GM12874 (cell line): ENCODE measurements around the gene BICD1.

Experiments
- CTCF ChIP-seq: IDR thresholded peaks from 2 replicates; pipeline ENCODE4 v1.5.1; 2011; ENCODE audit warnings: low read depth, mild to moderate bottlenecking, control low read depth, low read length, moderate library complexity; ENCODE audit not compliant: insufficient read depth

The BICD1 gene

GRCh38 chr12:32303174-32303549 is 196.5 kb downstream of the BICD1 start:
- no peak for TF ChIP-seq CTCF

DNA sequence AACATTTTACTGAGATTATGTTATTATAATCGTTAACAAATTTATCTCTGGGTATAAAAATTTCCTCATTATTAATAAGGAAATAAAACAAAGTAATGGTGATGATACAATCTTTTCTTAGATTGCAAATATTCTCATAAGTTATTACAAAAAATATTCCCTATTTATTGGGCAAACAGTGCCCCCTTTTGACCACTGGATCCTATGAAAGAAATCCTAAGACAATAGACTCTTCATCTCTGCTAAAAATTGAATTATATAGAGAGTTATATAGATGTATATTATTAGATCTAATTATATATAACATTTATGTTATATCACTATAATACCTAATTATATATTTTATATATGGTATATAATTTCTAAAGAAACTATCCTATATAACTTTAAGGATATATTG is 198.5 kb downstream of the BICD1 start:
- no peak for TF ChIP-seq CTCF

DNA sequence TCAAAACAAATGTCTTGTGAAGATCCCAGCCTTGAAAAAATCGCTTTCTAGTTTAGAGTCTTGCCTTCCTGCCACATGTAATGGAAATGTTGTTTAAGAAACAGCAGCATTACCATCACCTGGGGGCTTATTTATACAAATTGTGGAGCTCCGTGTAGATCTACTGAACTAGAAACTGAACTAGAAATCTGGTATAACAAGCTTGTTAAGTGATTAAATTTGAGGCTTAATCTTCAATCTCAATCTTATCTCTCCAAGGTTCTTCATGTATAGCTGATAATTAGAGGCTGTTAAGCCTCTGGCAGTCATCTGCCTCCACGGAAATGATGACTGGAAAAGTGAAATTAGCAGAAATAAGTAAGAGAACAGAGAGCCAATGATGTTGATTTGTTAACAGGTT is 200.7 kb downstream of the BICD1 start:
- TF ChIP-seq CTCF, result no peak

- no peak for TF ChIP-seq CTCF
Measured at GRCh38 chr12:32309811-32310736, 203.4 kb downstream of the BICD1 start.

- peak; percentile 31; the same call in 1 of the 2 replicates for TF ChIP-seq CTCF
Measured at GRCh38 chr12:32312049-32312670, 205.5 kb downstream of the BICD1 start.

DNA sequence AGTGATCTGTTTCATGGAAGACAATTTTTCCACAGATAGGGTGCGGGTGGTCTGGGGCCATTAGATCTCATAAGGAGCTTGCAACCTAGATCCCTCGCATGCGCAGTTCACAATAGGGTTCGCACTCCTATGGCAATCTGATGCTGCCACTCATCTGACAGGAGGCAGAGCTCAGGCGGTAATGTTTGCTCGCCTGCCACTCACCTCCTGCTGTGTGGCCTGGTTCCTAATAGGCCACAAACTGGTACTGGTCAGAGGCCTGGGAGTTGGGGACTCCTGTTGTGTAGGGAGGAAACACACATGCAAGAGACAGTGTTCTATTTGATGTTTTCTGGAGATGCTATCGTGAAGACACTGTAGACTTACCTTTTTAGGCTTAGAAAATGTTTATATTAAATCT is 215.7 kb downstream of the BICD1 start:
- TF ChIP-seq CTCF, result no peak

- TF ChIP-seq CTCF, result no peak
Measured at GRCh38 chr12:32331133-32331532, 224.5 kb downstream of the BICD1 start.
